Activated T-cell treated with anti-CD3 and anti-CD28 coated beads, Interleukin-2, amount 50 U/mL, for 48 hours (primary cell): Measurements from ENCODE around the gene XXYLT1.

Source experiments
- DNase-seq, 2 experiments: peaks; one replicate each; pipeline ENCODE4 v3.0.0-alpha.2; 2020

Gene XXYLT1

DNA sequence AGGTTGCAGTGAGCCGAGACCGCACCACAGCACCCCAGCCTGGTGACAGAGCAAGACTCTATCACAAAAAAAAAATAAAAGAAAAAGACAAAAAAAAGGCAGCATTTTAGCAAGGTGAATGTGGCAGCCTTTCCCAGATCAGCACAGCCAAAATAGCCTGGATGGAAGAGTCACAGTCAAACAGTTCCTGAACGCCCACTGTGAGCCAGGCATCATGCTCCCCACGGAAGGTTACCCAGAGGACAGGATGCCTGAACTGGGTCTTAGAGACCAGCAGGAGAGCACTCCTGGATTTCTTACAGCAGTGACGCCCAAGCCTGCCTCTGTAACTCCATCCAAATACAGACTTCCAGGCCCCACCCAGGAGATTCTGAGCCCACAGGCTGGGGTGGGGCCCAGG lies 4.5 kb downstream of the XXYLT1 start:
- DNase-seq = no peak

DNA sequence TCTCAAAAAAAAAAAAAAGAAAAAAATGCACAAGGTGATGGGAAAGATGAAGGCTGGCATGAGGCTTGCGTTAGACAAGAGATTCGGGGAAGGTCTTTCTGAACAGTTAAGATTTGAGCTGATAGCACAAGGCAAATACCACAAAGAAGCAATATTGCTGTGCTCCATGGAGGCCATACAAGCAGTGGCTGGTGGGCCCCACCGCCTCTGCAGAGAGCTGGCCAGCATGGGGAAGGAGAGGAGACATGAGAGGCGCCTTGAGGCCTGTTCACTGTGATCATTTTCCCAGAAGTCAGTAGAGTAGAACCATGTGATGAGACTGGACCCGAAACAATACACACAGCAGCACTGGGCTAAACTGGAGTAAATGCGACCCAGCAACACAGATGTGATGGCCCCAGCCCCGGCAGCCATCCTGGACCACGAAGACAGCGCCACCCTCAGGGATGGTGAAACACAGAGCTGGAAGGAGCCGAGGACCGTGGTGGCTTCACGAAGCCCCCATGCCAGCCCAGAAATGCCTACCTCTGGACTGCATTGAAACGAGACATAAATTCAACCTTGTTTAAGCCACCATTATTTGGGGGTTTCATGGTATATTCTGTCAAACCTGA lies 5.5 kb downstream of the XXYLT1 start:
- DNase-seq = no peak

DNA sequence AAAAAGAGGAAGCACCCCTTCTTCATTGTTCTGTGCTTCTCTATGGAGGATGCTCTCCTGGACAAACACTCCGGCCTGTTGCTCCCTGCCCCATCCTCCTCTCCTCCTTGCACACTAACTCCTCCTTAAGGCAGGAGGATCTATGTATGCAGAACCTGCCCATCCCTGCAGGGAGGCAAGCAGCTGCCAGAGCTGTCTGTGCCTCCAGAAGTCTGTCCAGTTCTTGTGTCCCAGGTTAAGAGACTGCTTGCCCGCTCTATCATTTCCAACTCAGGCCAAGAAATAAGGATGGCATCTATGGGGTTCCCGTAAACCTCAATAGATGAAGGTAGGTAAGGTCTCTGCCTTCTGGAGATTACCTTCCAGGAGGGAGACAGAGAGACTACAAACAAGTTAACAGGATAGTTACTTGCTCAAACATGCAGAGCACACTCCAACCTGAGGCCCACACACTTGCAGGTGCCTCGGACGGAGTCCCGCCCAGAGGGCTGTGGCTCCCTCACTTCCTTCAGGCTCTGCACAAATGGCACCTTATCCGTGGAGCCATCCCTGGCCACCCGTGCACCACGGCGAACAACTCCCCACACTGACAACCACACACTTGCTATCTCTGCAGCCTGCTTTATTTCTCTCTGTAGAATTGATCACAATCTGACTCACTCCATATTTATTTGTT lies 6.9 kb downstream of the XXYLT1 start:
- no peak for DNase-seq

DNA sequence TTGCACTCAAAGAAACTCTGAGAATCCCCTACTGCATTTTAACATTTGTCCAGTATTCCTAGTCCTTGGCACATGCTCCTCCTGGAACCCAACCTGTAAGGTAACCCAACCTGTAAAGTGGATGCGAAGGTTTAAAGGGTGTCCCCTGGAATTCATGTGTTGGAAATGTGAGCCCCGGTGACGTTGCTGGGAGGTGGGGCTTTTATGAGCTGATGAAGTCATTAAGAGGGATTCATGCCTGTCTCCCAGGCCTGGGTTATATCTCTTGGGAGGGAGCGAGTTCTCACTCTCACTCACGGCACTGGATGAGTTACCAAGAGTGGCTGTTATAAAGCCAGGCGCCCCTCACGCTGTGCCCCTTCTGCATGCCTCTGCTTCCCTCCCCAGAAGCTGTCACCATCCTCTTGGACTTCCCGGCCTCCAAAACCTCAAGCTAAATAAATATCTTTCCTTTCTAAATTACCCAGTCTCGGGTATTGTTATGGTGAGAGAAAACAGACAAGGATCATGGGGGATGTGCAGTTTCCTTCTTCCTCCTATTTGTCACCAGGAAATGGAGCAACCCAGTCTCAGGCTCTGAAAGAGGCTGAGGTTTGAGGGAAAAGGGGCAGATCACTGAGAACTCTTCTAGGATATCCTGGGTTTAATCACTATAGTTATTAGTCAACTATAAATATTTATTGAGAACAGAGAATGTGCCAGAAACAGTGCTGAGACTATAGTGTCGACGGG lies 7.6 kb downstream of the XXYLT1 start:
- no peak for DNase-seq

DNA sequence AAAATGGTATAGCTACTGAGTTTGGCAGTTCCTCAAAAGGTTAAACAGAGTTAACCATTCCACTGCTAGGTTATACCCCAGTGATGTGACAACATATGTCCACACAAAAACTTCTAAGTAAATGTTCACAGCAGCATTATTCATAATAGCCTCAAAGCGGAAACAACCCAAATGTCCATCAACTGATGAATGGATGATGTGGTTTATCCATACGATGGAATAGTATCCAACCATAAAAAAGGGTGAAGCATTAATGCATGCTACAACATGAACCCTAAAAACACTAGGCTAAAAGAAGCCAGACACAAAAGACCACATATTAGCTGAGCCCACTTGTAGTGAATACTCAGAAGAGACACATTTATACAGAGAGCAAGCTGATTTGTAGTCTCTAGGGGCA lies 9.0 kb downstream of the XXYLT1 start:
- no peak for DNase-seq

DNA sequence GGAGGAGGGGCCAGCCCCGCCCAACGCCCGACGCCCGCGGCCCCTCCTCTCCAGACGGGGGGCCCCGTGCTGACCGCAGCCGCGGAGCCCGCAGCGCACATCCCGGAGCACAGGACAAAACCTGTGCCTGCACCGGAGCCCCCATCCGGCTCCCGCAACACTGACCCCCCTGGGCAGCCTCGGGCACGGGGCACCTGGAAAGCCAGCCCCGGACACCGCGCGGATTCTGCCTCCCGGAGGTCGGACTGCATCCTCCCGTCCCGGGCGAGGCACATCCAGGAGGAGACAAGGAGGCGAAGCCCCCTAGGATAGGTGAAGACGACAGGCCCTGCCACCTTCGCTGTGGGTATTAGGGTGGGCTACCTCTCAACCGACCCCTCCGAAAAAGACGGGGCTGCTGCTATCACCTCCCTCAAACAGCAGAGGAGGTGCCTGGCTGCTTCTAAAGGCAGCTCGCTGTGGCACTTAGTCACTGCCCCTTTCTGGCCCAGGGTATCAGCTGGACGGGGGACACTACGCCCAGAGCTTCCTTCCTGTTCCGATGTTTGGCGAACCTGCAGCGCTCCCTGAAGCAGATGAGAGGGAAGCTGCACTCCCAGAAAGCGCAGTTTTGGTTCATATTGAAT lies 10.6 kb downstream of the XXYLT1 start:
- DNase-seq = no peak

DNA sequence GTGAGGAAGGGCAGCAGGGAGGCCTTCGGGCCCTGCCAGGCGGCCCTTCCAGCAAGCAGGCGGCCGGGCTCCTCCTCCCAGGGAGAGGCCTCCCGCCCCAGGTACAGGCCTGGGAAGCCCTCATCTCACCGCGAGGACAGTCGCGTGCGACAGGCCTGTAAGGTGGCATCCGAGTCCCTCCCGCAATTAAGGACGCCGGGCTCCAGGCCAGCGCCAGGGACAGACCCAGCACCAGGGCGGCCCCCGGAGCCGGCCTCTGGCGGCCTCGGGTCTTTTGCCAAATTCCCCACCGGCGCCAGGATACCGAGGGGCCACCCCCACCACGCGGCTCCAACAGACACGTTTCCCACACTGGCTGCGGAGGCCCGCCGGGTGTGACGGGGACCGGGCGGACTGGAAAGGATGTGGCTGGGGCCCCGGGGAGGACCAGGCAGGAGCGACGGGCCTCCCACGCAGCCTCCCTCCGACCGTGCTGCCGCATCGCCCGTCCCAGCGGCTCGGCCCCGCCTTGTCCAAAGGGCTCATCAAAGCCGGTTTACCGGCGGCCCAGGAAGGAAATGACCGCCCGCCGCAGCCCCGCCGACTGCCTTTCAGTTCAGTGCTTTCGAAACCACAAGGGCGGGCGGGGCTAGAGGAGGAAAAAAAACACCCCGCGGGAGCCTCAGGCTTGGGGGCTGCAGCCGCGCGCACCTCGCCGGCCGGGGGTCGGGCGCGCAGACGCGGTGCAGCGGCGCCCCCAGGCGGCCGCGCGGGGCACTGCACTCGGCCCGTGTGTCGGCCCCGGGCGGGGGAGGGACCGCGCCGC lies 11.3 kb downstream of the XXYLT1 start:
- DNase-seq = peak; percentile 91 to 93

DNA sequence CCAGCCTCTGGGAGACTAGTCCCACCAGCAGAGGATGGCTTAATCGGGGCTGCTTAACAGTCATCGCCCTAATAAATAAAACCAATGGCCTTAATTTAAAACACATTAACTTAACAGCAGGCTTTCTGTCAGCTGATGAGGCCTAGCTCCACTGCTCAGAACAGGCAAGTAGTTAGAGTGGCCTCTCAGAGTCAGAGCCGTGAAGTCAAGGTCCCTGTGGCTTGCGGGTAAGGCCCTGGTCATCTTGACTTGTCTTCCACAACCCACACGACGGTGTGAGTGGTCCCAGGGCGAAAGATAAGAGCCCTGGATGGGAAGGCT lies 11.8 kb downstream of the XXYLT1 start:
- no peak for DNase-seq

DNA sequence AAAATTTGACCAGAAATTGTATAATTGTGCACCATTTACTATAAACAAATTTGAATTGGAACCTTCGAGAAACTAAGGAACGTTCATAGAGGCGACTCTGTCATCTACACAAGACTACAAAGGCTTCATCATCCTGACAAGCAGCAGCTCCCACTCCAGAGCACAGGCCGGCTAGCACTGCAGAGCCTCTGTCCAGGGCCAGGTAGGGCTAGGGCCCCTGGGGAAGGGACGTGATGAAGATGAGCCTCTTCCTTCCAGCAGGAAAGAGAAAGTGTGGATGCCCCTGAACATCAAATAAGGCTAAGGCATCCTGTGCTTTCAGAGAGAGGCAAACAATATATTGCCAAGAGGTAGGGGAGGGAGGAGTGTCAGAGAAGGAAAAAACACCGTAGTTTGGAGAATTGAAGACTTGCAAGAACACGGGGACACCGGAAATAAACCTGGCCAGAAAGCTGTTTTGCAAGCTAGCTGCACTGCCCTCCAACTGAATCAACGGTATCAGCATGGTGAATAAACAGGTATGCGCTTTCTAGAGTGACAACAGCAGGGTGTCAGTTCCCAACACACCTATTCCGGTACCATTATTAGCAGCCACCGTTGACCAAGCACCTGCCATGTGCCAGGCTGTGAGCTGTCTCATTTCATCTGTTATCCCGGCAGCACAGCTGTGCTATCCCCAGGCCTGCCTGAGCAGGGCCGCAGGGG lies 12.4 kb downstream of the XXYLT1 start:
- peak; percentile 13 to 41 for DNase-seq

DNA sequence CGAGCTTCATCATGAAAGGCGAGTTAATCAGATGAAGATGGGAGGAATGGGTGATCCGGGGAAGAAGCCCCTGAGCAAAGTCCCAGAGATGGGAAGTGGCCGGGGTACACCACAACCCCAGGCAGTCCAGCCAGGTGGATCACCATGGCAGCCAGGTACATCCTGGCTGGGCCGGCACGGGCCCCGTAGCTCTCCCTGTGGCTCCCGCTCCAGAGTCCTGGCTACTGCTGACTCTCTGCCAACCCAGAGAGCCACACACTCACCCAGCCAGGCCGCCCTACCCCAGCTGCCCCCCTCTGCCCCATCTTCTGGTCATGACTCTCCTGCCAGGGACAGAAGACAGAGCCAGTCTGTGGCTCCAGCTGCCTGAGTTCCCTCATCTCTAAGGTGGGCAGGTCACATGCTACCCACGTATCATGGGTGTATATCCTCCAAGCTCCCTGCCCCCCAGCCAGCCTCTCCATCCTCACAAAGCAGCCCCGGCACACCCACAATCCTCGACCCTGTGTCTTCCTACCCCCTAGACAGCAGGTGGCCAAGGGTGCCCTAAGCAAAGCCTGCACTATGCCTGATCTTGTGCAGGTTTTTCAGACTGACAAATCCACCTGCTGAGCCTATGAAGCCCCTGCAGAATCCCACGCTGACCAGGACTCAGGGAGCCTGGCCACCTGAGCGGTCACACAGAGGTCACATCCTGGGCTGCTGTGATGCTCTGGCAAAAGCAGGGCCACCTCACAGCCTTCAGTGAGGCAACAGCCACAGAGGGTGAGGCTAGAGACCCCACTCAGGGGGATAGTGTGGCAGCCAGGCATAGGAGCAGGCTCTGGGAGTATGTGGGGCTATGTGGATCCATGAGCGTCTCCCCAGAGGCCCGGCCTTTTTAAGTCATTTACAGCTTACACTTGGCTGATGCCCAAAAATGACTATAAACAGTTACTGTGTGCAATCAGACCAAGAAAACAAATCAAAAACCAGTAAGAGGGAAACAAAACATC lies 13.2 kb downstream of the XXYLT1 start:
- DNase-seq = peak in 1 of 2 experiments; percentile 17

DNA sequence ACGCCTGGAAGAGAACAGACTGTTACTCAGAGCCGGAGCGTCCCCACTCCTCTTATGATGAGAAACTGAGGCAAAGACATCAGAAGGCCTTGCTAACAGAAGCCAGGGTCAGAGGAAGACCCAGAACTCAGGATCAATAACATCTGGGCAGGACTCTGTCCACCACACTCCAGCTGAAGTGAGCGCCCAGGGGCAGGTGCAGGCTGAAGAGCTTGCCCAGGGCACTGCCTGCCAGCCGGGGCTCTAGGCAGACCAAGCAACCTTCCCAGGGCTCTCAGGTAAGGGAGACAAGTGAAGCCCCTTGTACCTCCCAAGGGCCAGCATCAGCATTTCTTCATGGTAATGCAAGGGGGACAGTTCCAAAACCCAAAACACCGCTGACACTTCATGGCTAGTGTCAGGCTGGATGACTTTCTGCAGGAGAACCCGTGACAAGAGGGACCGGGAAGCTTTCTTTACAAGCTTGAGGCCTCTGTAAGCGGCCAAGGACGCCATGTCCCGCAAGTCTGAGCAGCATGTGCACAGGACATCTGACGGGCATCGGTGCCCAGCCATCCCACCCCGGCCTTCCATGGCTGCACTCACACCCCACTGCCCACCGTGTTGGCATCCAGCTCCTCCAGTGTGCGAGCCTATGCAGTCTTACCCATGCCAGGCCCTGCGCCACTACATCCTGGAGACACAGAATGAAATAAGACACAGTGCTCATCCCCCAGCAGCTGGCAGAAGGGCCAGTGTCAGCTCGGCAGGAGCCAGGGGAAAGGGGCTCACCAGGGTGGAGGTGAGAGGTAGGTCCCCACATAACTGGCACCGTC lies 14.1 kb downstream of the XXYLT1 start:
- peak in 1 of 2 experiments; percentile 16 for DNase-seq

DNA sequence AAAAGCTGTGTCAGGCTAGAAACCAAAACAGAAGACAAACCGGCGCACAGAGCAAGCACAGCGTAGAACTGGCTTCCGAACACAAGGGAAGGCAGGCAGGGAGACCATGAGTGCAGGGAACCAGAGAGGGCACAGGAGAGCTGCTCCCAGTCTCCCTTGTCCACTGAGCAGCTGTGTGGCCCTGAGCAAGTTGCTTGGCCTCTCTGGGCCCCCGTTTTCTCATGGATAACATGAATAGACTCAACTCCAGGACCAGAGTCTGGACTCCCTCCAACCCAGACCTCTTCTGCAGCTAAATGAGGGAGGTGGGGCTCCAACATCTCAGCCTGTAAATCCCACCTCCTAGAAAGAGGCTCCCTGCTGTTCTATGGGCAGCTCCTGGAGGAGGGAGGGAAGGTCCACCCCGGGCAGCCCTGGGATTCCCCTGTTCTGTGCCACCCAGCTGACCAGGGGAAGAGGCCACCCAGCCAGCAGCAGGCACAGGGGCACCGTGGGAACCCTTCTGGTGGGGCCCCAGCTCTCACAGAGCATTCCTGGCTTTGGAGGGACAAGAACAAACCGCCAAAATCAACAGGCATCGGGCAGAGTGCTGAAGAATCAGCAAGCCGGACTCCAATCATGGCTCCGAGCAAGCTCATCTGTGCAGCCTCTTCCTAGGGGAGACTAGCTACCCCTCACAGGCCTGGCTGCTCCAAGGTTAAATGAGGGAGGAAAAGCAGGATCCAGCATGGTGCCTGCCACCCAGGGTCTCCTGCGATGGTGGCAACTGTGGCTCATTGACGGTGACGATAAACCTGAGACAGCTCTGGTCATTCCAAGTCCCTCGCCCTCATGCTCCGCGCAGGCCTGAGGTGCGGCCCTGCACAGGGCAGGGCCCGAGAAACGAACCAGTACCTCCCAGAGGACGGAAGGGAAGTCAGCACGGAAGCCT lies 15.1 kb downstream of the XXYLT1 start:
- peak in 1 of 2 experiments; percentile 14 for DNase-seq

DNA sequence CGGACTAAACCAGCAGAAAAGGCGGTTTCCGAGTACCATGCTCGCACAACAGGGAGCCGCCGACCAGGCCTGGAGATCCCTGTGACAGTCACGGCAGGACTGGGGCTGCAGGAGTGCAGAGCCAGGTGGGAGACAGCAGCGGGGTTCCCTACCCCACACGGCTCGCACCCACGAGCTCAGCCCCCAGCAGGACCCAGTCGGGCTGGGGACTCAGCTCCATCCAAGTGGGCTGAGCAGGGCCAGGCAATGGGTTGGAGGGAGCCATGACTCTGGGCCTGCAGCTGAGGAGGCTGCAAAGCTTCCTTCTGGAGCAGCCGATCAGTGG lies 15.8 kb downstream of the XXYLT1 start:
- peak in 1 of 2 experiments; percentile 14 for DNase-seq

DNA sequence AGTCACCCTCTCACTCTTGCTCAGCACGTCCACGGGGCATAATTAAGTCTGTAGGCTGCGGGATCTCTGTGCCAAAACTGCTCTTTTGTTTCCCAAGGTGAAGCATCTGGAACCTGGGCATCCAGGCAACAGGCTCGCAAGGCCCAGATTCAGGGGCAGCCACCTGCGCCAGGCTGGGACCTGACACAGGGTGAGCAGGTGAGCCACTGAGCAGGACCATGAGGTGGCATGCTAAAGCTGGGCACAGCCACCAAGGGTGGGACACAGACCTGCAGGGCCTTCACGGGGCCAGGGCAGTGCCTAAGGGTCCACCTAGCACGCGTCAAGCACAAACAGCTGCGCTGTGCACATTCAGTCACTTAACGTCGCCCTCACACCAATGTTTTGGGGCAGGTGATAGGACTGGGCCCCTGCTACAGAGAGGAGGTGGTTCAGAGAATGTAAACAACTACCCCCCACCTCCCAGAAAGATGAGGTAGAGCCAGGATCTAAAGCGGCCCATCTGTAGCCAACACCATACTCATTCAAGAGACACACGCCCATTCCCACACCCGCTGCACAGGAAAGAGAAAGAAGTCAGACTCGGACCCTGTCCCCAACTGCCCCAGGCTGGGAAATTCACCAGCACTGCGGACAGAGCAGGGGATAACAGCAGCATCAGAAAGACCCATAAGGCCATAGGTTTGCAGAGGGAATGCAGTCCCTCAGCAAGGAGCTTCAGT lies 16.3 kb downstream of the XXYLT1 start:
- DNase-seq = no peak

DNA sequence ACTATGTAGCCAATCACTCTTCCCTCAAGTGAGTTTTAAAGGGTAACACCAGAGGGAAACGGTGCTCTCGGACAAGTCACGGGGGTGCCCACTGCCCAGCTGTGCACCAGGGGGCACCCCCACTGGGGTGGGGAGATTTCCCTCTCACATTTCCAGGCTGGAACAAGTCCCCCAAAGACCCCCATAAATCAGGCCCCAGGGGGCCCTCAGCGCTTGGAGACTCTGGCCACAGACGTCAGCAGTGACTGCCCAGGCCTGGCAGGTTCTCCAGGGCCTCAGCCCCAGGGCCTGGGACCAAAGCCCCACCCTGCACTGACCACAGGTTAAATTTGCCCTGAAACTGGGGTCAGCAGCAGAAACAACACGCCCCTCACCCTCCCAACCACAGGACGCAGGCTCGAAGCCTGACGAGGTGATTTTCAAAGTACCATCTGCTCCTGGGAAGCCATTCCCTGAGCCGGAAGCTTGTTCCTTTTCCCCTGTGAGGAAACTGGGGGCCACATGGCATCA lies 17.0 kb downstream of the XXYLT1 start:
- DNase-seq = no peak

DNA sequence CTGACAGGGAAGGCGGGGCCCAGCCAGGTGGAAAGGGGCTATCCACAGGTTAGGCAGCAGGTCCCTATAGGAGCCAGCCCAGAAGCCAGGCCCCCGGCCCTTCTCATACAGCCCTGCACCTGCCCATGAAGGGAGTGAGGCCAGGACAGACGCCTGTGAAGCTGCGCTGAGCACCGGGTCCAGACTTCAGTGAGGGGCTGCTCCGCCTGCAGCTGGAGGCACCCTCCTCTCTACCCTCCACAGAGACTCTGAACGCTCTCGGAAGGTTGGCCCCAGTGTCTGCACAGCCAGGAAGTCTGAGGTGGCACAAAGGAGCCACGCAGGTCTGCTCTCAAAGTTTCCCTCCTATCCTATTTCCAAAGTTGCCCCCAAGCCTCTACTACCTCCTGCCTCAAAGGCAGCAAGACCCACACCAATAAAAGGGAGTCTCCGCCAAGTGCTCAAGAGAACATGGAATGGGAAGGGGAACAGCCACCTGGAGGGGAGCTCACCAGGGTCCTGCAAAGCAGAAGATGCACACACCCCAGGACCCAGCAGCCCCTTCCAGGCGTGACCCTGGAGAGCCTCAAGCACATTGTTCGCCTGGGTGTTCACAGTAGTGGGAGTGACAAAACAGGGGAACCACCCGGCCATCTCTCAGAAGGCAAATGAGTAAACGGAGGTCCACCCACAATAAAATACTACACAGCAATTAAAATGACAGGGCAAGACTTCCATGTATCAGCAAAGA lies 19.5 kb downstream of the XXYLT1 start:
- peak; percentile 45 to 57 for DNase-seq

DNA sequence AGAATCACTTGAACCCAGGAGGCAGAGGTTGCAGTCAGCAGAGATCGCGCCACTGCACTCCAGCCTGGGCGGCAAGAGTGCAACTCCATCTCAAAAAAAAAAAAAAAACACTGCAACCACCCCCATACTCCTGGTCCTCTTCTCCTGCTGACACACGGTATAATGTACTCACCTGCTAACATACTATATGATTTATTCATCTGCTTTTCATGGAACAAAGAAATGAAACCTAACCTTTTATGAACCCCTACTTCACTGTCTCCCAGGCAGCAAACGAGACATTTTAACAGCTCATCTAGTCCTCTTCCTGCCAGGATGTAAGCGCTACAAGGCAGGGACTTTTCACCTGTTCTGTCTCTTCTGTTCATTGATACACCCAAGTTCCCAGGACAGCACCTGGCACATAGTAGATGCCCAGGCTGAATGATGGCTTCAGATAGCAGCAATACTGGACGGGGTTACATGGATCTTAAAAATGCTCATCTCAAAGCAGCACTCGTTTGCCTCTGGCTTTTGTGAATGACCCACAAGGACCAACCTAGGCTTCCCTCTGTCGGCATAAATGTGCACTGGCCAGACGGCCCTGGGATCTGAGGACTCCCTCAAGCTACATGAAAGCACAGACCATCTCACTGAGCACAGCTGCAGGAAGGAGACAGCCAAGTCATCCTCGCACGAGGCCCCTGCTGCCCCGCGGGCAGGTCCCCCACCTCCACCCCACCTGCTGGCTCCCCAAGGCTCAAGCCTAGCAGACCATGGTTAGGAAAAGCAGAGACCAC lies 20.3 kb downstream of the XXYLT1 start:
- DNase-seq = peak in 1 of 2 experiments; percentile 27
